HG02763 (cell line): ENCODE data around the gene MAML2.

ENCODE experiments used
- ATAC-seq: cut with Tn5 transposase; IDR thresholded peaks from one replicate; pipeline ENCODE4 v1.9.1; 2021; ENCODE audit warnings: mild to moderate bottlenecking, moderate library complexity; ENCODE audit not compliant: unreplicated experiment

MAML2 gene

GRCh38 chr11:96052921-96053651 is 289.9 kb downstream of the MAML2 start:
- no peak for ATAC-seq

DNA sequence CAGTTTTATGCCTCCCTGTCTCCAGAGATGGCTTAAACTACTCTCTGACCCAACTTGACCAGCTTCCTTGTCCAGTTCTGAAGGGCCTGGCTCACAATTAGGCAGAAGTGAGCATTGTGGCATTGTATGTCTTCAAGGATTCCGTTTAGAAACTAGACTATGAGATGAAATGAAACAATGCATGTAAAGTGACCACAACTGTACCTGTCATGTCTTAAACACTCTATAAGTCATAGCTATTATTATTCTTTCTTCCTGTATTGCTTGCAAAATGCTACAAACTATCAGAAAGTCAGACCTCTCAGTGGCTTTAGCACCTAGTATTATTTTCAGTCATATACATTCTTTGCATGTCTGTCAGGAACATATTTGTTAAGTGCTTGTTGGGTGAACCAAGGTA is 291.2 kb downstream of the MAML2 start:
- peak; percentile 84 for ATAC-seq

- ATAC-seq: no peak
Observed at GRCh38 chr11:96050435-96051182, 292.4 kb downstream of the MAML2 start.

DNA sequence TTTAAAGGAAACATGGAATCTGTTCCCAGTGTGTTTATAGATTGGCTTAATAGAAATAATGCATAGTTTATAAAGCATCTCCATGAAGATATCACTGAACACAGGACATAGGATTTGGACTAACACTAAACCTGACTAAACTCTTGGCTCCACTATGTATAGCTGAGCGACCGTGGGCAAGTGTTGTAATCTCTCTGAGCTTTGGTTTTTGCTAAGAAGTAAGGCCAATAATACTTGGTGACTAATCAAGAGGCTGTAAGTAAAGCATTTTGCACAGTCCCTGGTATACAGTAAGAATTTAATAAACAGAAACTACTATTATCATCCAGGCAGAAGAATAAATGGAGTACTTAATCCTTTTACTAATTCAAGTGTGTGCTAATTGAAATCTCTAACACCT is 293.6 kb downstream of the MAML2 start:
- no peak for ATAC-seq

- no peak for ATAC-seq
Observed at GRCh38 chr11:96045622-96046456, 297.2 kb downstream of the MAML2 start.

- no peak for ATAC-seq
Observed at GRCh38 chr11:96044747-96045146, 298.2 kb downstream of the MAML2 start.

GRCh38 chr11:96044311-96044710 is 298.7 kb downstream of the MAML2 start:
- no peak for ATAC-seq

DNA sequence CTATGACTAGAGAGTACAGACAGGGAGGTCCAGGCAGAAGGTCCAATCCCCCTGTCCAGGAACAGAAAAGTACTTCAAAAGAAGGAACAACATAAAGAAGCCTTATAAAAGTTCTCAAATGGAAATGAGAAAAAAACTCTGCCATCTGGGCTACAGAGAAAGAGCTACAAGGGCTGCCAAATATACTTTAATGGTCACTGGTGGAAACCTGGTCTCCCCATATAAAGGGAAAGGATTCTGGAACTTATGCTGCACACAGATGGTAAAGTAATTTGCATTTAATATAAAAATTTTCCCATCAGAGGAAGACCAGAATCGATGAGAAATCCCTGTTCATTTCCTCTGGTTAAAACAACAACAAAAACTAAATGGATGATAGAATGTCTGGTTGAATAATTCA is 299.7 kb downstream of the MAML2 start:
- no peak for ATAC-seq

GRCh38 chr11:96038046-96038445 is 304.9 kb downstream of the MAML2 start:
- ATAC-seq: no peak

GRCh38 chr11:96037405-96037949 is 305.5 kb downstream of the MAML2 start:
- ATAC-seq: no peak

DNA sequence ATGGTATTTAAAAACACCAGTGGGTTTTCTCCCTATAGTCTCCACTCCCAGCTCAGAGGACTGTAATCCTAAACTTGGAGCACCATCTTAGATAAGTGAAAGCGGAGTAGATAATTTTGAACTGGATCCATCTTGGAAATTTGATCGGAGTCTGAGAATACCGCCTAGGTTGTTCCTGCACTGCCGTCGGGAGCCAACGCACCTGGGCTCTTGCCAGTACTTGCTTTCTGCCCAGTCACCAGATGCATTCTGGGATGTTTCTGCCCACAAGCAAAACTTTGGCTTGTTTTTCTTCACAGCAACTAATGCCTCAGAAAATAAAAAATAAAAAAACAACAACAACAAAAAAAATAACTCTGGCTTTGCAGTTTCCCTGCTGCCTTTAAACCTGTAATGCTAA is 306.1 kb downstream of the MAML2 start:
- no peak for ATAC-seq

- no peak for ATAC-seq
Observed at GRCh38 chr11:96035740-96036078, 307.3 kb downstream of the MAML2 start.

GRCh38 chr11:96035031-96035739 is 307.8 kb downstream of the MAML2 start:
- no peak for ATAC-seq

DNA sequence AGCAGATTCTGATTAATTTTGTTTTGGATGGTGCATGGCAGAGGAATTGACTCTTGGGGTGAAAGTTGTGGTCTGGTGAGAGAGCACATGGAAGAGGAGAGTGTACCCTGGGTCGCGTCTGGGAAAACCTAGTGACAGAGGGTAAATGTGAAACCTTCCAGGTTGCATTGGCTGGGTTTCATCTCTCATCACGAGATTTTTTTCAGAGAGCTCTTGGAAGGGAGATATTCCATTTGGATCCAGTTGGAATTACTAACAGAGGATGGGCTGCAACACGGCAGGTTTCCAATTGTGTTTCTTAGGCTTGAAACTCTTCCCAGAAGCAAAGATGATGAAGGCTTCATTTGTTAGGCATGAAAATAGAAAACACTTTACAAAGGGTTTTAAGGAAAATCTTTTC is 309.4 kb downstream of the MAML2 start:
- ATAC-seq: no peak

- ATAC-seq: no peak
Observed at GRCh38 chr11:96033095-96033494, 309.9 kb downstream of the MAML2 start.

DNA sequence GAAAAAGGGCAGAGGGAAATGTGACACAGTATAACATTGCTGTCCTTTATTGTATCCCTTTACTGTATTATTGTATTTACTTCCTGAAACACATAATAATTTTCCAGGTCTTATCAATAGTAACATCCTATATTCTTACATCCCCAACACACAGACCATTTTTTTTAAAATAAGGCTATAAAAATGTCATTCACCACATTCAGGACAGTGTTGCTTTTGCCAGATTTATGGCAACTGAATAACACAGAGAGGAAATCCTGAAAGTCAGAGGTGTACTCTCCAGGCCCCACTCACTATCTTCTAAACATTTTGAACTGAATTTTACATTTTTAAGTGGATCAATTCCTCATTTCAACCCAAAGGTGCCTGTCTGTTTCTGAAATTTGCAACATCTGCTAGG is 314.2 kb downstream of the MAML2 start:
- ATAC-seq: no peak

DNA sequence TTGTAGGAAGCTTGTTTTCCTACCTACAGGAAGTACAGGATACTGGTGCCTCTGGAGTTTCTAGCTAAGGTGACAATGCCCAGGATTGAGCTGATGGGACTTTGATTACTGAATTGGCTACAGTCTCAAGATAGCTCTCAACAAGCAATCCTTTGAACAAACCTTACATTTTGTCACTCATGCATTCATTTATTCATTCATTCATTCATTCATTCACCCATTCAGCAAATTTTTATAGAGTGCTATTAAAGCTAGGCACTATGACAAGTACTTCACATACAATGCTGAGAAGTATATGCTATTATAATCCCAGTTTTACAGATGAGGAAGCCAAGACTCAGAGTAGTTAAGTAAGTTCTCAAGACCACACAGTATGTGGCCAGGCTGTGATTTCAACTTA is 316.0 kb downstream of the MAML2 start:
- ATAC-seq: no peak

- no peak for ATAC-seq
Observed at GRCh38 chr11:96026310-96026709, 316.7 kb downstream of the MAML2 start.

GRCh38 chr11:96024666-96025065 is 318.3 kb downstream of the MAML2 start:
- no peak for ATAC-seq

GRCh38 chr11:96023275-96023674 is 319.7 kb downstream of the MAML2 start:
- ATAC-seq: no peak
